Esophagus squamous epithelium (tissue), 5 donors: Measurements from ENCODE around the gene IFITM2. TPM values are rescaled to one million over a fixed set of nuclear protein-coding genes. Genes with fewer than 3 reads are reported as not detected.
"Not testable (repeated sequence)": the region's sequence is repeated elsewhere in the genome, so short reads cannot be mapped to it uniquely, and the experiment has no call there.

Source experiments
- DNase-seq: peaks from one replicate; lab custom pipeline; 2025; lab: John Stamatoyannopoulos, UW
- H3K27ac ChIP-seq, 4 donors: fragments of 200-600 bp; sonication (generic); one replicate each; pipeline ENCODE4 v1.5.1; 2016 to 2019; ENCODE audit warnings: mild to moderate bottlenecking in 1 of 4
- H3K27me3 ChIP-seq, 4 donors: fragments of 200-600 bp; sonication (generic); 1 replicate in 3 of 4; 2 replicates in 1 of 4; pipeline versions ENCODE4 v1.5.1 to v1.6.0; 2017 to 2021; ENCODE audit warnings: antibody characterized with exemption in 1 of 4
- H3K36me3 ChIP-seq, 3 donors: fragments of 200-600 bp; sonication (generic); one replicate each; pipeline ENCODE4 v1.5.1; 2016 to 2019
- H3K4me1 ChIP-seq, 3 donors: fragments of 200-600 bp; sonication (generic); one replicate each; pipeline ENCODE4 v1.5.1; 2017 to 2019
- H3K4me3 ChIP-seq, 4 donors: fragments of 200-600 bp; sonication (generic); 1 replicate in 3 of 4; 2 replicates in 1 of 4; pipeline ENCODE4 v1.5.1; 2016 to 2019; ENCODE audit warnings: mild to moderate bottlenecking in 2 of 4, moderate library complexity in 1 of 4
- H3K9me3 ChIP-seq, 3 donors: fragments of 200-600 bp; sonication (generic); one replicate each; pipeline ENCODE4 v1.5.1; 2016 to 2019
- POLR2A ChIP-seq, 4 donors: fragments of 450-650 bp; IDR thresholded peaks; one replicate each; pipeline ENCODE4 v1.6.1; 2017; ENCODE audit warnings: antibody characterized with exemption in 4 of 4, mild to moderate bottlenecking in 4 of 4, moderate library complexity in 3 of 4
- WGBS, 2 donors: methylation state at CpG; one replicate each; pipeline ENCODE4 v1.1.5; 2018; 5-methylcytosine and 5-hydroxymethylcytosine counted together
- intact Hi-C: fragments of 100-400 bp; cut with DNase I; formaldehyde crosslinking; loops from one replicate; pipeline ENCODE4 v1.15.0; 2022
- total RNA-seq, 4 donors: library from RNA; depleted of rRNA; stranded (reverse); fragments of >200 nt; gene quantifications; one replicate each; pipeline ENCODE4 v1.1.0, GENCODE V29; 2016
- TF ChIP-seq, protein P1 (sequence below), 6 experiments: fragments of 450-650 bp in 4 of 6; fragments of 200-600 bp in 2 of 6; sonication (generic) in 2 of 6; IDR thresholded peaks; one replicate each; pipeline ENCODE4 v1.5.1; 2016 to 2019; ENCODE audit warnings: antibody characterized with exemption in 6 of 6, mild to moderate bottlenecking in 4 of 6, moderate library complexity in 4 of 6
- donor health status: DM: yes; HTN: yes; CAD: no.

The IFITM2 gene
- 10 to 100 TPM; 14.4 to 67.5 (median 50.3) TPM for total RNA-seq

DNA sequence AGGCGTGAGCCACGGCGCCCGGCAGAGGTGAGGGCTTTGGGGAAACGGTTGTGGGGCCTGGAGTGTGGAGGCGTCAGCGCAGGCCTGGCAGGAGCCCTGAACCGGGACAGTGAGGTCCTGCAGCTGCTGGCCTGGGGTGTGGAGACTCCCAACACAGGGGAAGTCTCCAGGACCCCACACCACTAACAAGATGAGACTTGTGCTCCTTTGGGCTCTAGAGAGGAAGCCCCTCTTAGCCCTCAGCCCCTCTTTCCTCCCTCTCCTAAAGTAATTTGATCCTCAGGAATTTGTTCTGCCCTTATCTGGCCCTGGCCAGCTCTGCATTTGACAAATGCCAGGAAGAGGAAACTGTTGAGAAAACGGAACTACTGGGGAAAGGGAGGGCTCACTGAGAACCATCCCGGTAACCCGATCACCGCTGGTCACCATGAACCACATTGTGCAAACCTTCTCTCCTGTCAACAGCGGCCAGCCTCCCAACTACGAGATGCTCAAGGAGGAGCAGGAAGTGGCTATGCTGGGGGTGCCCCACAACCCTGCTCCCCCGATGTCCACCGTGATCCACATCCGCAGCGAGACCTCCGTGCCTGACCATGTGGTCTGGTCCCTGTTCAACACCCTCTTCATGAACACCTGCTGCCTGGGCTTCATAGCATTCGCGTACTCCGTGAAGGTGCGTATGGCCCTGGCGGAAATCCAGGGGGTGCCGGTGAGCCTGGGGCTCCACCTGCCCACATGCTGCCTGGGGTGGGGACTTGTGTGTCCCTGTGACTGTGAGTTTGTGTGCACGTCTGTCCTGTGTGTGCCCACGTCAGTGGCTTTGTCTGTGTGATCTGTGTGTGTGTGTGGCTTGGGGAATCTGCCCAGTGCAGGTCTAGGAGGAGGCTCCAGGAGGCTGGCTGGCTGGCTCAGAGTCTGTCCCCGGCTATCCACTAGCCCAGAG is at the start of gene IFITM2:
TSS of gene IFITM2 (plus strand) at position 51 of the 943 bp plus-strand sequence. CDS start at position 428, 377 bp downstream.
- intact Hi-C loops = not testable (repeated sequence)

DNA sequence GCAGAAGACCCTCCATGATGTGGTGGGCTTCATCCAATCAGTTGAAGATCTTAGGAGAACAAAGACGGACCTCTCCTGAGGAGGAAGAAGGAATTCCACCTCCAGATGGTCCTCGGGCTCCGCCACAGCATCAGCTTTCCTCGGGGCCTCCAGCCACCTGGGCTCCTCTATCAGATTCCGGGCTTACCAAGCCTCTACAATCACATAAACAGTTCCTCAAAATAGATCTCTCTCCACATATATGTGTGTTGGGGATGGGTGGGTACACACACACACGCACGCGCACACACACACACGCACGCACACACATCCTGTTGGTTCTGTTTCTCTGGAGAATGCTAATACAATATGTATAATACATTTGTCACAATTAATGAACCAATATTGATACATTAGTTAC is 48.2 kb upstream of the IFITM2 start:
- Histone ChIP-seq H3K4me1 (no peaks in the 10 kb centered on the region), H3K36me3 (no peaks in the 10 kb centered on the region), H3K9me3 (no peaks in the 10 kb centered on the region), H3K27ac (no peak overlapping the region), H3K4me3 (no peak overlapping the region), H3K27me3 (peaks cover 0 to 14% (median 0%) of the 10 kb centered on the region in 4 donors)
- intact Hi-C loops = no loop called here
- no peak for DNase-seq
- TF ChIP-seq, protein P1, sequence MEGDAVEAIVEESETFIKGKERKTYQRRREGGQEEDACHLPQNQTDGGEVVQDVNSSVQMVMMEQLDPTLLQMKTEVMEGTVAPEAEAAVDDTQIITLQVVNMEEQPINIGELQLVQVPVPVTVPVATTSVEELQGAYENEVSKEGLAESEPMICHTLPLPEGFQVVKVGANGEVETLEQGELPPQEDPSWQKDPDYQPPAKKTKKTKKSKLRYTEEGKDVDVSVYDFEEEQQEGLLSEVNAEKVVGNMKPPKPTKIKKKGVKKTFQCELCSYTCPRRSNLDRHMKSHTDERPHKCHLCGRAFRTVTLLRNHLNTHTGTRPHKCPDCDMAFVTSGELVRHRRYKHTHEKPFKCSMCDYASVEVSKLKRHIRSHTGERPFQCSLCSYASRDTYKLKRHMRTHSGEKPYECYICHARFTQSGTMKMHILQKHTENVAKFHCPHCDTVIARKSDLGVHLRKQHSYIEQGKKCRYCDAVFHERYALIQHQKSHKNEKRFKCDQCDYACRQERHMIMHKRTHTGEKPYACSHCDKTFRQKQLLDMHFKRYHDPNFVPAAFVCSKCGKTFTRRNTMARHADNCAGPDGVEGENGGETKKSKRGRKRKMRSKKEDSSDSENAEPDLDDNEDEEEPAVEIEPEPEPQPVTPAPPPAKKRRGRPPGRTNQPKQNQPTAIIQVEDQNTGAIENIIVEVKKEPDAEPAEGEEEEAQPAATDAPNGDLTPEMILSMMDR (IDR thresholded peaks at IDR 0.05) = no peak
- no peak for TF ChIP-seq POLR2A (IDR thresholded peaks at IDR 0.05)
- WGBS, 2 donors = 74% methylated on average over 10 of the region's 10 CpGs

More for the DNA sequence above, at the start of gene IFITM2:
- WGBS, 2 donors = 0 to 17% methylated on average over 8 to 12 of the region's 28 CpGs
- not testable (repeated sequence) for H3K36me3 ChIP-seq, DNase-seq, H3K27me3 ChIP-seq, H3K9me3 ChIP-seq
- Histone ChIP-seq H3K4me3 (peak within 1 kb of the TSS; percentile 22 to 70 (median 46)), H3K4me1 (peaks cover 19 to 73% (median 40%) of the 10 kb centered on the region in 3 donors), H3K27ac (peak within 1 kb of the TSS; percentile 83 to 93 (median 86))
- TF ChIP-seq, protein P1 (IDR thresholded peaks at IDR 0.05) = peak in 1 of 6 experiments; percentile 15
- peak in 2 of 4 donors; percentile 55 to 85 for TF ChIP-seq POLR2A (IDR thresholded peaks at IDR 0.05)

DNA sequence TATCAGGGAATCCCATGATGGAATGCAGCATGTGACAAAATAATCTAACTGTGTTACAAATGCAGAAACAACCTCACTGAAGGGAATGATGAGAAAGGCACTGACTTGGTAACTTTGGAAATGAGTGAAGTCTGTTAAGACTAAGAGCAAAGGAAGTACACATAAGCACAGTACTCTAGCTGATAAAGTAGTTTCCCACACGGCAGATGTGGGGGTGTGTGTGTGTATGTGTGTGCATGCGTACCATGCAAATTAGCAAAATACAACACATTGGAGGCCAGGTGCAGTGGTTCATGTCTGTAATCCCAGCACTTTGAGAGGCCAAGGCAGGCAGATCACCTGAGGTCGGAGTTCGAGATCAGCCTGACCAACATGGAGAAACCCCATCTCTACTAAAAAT is 46.0 kb upstream of the IFITM2 start:
- WGBS, 2 donors = 86 to 92% methylated on average over 4 of the region's 4 CpGs
- H3K4me1 ChIP-seq = no peaks in the 10 kb centered on the region
- no peak overlapping the region for H3K27ac ChIP-seq
- H3K27me3 ChIP-seq = peaks cover 0 to 14% (median 0%) of the 10 kb centered on the region in 4 donors
- TF ChIP-seq, protein P1 (IDR thresholded peaks at IDR 0.05) = no peak
- TF ChIP-seq POLR2A (IDR thresholded peaks at IDR 0.05) = no peak
- intact Hi-C loops = no loop called here
- H3K4me3 ChIP-seq = no peak overlapping the region
- no peak for DNase-seq
- no peaks in the 10 kb centered on the region for H3K36me3 ChIP-seq
- H3K9me3 ChIP-seq = no peaks in the 10 kb centered on the region

DNA sequence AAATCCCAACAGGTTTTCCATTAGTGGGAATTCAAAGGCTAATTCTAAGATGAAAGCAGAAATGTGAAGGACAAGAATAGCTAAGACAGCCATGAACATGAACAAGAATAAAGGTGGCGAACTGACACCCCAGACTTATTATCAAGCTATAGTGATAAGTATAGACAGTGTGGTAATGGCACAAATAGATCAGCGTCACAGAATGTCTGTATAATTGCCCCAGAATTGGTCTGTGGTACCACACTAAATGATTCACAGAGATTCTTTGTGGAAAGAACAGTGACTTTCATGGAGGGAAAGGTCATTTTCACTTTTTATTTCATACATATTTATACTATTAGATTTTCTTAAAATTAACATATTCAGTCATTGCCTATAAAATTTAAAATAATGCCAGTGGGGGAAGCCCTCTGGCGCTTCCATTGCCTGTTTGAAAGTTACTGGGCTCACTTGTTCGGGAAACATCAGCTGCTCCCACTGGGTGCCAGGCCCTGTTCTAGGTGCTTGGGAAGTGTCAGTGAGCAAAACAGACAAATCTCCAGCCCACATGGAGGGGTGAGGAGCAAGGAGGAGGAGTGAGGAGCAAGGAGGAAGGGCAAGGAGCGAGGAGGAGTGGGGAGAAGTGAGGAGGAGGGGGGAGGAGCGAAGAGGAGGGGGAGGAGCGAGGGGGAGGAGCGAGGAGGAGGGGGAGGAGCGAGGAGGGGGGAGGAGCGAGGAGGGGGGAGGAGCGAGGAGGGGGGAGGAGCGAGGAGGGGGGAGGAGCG is 40.8 kb upstream of the IFITM2 start:
- intact Hi-C loops = no loop called here
- no peaks in the 10 kb centered on the region for H3K9me3 ChIP-seq
- peaks cover 0 to 20% (median 0%) of the 10 kb centered on the region in 4 donors for H3K27me3 ChIP-seq
- no peak for TF ChIP-seq POLR2A (IDR thresholded peaks at IDR 0.05)
- TF ChIP-seq, protein P1 (IDR thresholded peaks at IDR 0.05) = no peak
- H3K4me1 ChIP-seq = peaks cover 0 to 13% (median 0%) of the 10 kb centered on the region in 3 donors
- no peak overlapping the region for H3K27ac ChIP-seq
- no peak for DNase-seq
- WGBS, 2 donors = 69 to 70% methylated on average over 5 of the region's 13 CpGs
- no peak overlapping the region for H3K4me3 ChIP-seq
- H3K36me3 ChIP-seq = no peaks in the 10 kb centered on the region
